HG03175 (cell line): Measurements from ENCODE around the gene IQSEC1.

Experiments
- ATAC-seq: cut with Tn5 transposase; IDR thresholded peaks from one replicate; pipeline ENCODE4 v1.9.1; 2021; ENCODE audit warnings: mild to moderate bottlenecking, moderate library complexity; ENCODE audit not compliant: unreplicated experiment

The IQSEC1 gene

DNA sequence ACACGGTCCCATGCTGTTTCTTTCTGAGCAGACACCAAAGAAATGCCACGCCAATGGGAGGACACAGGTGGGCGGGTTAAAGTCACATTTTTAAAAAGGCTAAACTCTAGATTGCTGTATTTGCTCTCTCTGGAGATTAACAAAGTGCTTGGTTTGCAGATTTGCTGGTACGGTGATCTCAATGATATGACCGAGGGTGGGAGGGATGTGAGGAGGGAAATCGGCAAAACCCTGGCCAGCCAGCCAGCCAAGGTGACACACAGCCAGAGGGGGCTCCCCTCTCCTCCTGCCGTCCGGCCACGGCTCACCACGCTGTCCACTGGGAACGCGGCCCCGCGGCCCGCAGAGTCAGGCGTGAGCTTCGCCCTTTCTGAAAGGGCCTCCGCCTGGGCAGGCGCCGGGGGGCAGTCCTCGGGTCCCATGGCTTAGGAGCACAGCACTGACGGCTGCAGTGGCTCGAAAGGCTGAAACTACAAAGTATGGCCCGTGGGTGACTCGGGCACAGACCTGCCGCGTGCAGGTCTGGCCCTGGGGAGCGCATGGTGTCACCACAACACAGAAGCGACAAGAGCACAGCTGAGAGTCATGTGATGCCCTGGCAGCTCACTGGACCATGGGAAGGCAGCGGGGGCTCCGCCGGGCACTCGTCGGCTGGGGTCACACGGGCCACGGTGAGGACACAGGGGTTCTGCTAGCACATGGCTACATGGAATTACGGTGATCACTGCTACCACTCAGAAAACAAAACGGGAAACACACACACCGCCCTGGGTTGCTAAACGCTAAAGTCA lies 174.1 kb downstream of the IQSEC1 start:
- ATAC-seq: no peak

DNA sequence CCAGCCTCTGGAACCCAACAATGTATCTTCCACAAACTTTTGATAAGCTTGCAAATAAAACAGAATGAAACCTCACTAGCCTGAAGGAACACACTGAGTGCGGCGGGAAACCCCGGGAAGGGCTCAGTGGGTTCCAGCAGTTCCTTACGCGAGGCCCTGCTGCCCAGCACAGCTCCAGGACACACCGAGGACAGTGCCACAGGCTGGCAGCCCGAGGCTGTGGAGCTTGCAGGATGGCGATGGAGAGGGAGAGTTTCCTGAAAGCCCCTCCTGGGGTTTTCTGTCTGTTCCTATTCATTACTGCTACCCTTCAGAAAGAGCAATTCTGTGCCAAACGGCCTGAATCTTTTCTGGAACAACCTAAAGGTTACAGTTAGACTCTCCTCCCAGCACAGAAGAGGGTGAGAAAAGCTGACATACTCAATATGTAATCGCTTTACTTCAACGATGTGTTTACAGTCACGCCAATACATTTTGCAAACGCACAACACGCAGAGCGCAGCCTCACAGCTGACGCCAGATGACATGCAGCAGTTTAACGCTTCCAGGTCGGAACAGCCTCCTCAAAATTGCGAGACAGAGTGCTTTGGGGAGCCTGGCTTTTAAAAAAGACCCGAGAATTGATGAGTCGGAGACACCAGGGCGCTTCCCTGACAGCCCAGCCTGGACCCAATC lies 174.8 kb downstream of the IQSEC1 start:
- ATAC-seq: no peak

- ATAC-seq: no peak
Measured at GRCh38 chr3:12897381-12898289, 175.6 kb downstream of the IQSEC1 start.

GRCh38 chr3:12896063-12896985 lies 176.9 kb downstream of the IQSEC1 start:
- ATAC-seq: no peak

DNA sequence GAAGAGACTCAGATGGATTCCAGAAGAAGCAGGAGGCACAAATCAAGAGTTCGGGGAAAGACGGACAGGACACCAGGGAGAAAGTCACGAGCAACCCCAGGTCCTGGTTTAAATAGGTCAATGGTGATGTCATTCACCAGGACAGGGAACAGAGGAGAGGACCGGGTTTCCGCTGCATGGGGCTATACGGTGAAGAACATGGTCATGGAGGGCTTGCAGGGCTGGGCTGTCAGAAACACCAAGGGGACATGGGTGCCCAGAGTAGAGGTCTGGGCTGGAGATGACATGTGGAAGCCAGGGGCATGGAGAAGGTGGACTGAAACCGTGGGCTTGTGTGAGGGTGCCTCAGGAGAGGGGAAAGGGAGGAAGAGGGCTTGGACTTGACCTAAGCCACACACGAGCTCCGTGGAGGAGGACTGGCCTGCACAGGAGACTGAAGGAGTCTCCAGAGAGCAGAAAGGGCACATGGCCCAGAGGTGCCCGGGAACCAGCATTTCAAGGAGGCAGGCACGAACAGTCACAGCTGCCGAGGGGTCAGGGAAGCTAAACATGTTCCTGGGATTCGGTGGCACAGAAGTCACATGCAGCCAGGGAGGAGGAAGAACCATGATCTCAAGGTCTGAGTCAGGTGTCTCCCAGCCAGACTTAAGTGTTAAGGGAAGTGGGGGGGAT lies 177.7 kb downstream of the IQSEC1 start:
- ATAC-seq: no peak

DNA sequence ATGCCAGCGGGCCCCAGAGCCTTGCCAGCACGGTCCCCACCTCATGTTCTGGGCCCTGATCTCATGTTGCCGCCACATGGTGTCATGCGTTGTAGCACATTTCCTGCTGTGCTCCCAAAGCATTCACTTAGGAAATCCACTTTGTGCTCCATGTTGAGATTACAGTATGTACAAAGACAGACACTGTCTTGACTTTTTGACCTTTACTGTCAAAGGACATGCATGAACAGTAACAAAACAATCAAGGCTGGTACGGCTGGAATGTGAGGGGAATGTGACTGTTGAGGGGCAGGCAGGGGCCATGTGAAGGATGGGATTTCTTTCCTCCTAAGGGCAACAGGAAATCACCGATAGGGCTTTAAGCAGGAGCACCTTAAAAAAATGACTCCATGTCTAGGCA lies 178.6 kb downstream of the IQSEC1 start:
- no peak for ATAC-seq

GRCh38 chr3:12893852-12894251 lies 179.4 kb downstream of the IQSEC1 start:
- no peak for ATAC-seq

- no peak for ATAC-seq
Measured at GRCh38 chr3:12893247-12893646, 180.0 kb downstream of the IQSEC1 start.

- ATAC-seq: no peak
Measured at GRCh38 chr3:12892840-12893189, 180.4 kb downstream of the IQSEC1 start.

DNA sequence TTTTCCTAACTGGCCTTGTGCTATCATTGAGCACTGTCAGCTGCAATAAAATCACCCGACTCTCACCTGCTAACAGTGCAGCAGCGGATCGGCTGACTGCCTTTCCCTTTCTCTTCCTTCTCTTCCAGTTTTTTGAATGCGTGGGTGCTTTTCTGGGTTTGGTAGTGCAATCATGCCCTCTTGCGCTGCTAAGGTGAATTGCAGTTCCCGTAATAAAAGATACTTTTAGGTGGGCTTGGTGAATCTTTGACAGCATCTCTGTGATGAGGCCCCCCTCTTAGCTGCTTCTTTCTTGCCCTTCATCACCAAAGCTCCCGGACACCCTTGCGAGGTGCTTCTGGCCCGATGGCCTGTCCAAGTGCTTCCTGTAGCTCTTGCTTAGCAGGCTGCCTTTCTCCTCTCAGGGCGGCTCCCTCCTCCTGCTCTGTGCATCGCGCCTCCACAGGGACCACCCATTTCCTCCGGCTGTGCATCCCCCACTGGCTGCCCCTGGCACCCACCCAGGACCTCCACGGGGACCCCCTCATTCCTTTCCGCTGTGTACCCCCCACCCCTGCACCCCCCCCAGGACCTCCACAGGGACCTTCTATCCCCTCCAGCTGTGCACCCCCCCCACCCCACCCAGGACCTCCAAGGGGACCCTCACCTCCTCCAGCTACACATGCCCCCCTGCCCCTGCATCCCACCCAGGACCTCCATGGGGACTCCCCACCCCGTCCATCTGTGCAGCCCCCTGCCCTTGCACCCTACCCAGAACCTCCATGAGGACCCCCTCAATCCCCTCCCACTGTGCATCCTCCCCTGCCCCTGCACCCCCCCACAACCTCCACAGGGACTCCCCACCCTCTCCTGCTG lies 181.0 kb downstream of the IQSEC1 start:
- peak; percentile 45 for ATAC-seq

DNA sequence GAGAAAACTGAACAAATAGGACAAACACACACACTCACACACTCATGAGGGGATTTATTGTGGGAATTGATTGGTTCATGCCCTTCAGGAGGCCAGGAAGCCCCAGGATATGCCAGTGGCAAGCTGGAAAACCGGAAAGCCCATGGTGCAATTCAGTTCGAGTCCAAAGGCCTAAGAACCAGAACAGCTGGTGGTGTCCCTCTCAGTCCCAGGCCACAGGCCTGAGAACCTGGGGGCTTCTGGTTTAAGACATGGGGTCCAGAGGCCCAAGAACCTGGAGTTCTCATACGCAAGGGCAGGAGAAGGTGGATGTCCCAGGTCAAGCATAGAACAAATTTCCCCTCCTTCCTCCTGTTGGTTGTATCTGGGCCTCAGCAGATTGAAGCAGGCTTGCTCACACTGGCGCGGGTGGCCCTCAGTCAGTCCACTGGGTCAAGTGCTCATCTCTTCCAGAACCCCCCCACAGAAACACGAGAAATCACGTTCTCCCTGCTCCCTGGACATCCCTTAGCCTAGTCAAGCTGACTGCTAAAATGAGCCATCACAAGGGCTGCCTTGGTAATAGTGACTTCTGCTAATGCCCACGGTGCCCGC lies 181.7 kb downstream of the IQSEC1 start:
- ATAC-seq: no peak

GRCh38 chr3:12890610-12891390 lies 182.4 kb downstream of the IQSEC1 start:
- ATAC-seq: no peak

- no peak for ATAC-seq
Measured at GRCh38 chr3:12886736-12887135, 186.5 kb downstream of the IQSEC1 start.

- ATAC-seq: peak; percentile 59
Measured at GRCh38 chr3:12886106-12886679, 187.0 kb downstream of the IQSEC1 start.

- no peak for ATAC-seq
Measured at GRCh38 chr3:12885583-12885930, 187.7 kb downstream of the IQSEC1 start.

GRCh38 chr3:12884790-12885582 lies 188.2 kb downstream of the IQSEC1 start:
- no peak for ATAC-seq

DNA sequence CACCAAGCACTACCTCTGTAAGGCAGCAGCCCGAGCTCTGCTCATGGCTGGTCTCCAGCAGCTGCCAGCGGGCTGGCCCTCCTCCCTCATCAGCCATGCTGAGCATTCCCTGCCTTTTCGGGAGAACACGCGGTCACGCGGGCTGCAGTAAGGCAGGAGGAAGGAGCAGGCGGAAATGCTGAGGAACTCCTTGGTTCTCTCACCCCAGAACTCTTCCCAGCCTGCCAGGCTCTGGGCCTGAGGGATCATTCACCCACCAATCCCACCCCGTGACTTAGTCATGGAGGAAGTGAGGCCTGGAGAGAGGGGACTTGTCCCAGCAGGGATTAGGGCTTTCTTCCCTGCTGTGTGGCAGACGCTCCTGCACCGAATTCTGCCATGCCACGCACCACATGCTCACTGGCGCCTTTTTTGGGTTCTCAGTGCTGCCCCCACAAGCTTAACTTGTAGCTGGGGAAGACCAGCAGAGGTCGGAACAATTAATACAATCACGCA lies 189.0 kb downstream of the IQSEC1 start:
- no peak for ATAC-seq
